HPDE6-E6E7 (cell line): ENCODE data around the gene AOC1.
A peak's percentile ranks its signal among the peaks of the same experiment; 100 is the strongest.

Source experiments
- DNase-seq: peaks from one replicate; pipeline ENCODE4 v3.0.0; 2011; ENCODE audit warnings: missing footprints; ENCODE audit errors: extremely low spot score

AOC1 gene

DNA sequence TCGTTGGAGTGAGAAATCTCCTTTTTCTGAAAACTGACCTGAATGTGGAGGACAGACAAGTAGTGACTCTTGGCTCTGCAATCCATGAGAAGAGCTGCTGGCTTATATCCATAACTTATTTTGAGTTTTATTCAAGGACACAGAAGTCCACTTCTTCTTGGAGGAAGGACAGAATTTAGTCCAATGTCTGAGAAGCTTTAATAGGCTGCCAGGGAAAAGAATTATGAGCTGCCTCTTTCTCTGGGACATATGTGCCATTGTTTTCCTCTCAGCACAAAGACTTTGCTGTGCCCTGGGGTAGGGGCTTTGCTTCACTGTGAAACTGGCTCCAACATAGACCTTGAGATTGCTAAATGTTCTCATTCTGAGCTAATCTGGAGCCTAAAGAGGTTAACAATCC, 20.5 kb upstream of the AOC1 start:
- no peak for DNase-seq

DNA sequence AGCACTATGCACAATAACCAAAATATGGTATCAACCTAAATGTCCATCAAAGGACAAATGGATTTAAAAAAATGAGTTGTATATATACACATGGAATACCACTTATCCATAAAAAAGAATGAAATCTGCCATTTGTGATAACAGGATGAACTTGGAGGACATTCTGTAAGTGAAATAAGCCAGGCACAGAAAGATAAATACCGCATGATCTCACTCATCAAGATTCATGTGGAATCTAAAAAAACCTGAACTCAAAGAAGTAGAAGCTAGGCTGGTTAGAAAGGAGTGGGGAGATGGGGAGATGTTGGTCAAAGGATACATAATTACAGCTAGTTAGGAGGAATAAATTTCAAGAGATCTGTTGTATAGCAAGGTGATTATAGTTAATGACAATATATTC, 17.3 kb upstream of the AOC1 start:
- no peak for DNase-seq

- no peak for DNase-seq
These were observed 16.5 kb upstream of the AOC1 start for GRCh38 chr7:150835702-150836280.

DNA sequence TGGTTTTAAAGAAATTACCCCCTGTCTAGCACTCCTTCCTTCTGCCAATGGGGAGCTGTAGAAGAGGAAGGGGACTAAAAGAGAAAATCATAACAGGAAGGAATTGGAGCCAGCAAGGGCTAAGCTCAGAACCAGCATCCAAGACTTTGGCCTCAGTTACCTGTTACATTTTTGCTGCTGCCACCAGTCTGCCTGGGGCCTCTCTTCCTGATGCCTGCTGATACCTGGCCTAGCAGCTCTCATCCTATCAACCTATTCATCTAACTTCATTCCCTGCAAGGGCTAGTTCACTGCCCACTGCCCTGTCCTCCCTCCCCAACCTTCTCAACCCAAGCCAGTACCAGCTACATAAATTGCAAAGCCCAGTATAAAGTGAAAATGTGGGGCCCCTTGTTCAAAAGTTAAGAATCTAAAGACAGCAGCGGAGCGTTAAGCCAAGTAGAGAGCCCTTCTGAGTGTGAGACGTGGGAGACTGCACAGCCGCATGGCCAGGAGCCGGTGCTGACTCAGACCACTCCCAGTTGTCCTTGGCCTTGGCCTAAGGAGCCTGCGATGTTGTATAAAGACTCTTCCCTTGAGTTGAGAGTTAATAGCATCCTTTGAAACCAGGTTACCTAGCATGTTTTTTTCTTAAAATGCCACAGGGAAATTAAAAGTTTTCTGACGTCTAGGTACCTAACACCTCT, 13.2 kb upstream of the AOC1 start:
- DNase-seq: no peak

GRCh38 chr7:150842018-150842417, 10.3 kb upstream of the AOC1 start:
- DNase-seq: no peak

DNA sequence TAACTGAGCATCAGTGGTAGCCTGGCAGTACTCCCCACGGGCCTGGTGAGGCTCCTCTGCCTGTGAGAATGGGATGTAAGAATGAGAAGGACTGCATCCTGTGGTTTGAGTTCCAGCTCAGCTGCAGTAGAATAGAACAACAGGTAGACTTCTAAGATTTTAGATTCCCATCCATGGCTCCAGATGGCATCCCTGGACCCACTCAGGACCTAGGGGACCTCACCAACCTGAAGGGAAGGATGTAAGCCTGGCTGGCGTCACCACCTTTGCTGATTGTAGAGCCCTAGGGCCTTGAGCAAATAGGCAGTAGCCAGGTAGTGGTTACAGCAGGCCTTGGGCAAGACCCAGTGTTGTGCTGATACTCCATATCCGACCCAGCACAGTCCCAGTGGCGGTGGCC, 9.6 kb upstream of the AOC1 start:
- DNase-seq: no peak

- no peak for DNase-seq
These were observed 6.9 kb upstream of the AOC1 start for GRCh38 chr7:150845421-150845861.

DNA sequence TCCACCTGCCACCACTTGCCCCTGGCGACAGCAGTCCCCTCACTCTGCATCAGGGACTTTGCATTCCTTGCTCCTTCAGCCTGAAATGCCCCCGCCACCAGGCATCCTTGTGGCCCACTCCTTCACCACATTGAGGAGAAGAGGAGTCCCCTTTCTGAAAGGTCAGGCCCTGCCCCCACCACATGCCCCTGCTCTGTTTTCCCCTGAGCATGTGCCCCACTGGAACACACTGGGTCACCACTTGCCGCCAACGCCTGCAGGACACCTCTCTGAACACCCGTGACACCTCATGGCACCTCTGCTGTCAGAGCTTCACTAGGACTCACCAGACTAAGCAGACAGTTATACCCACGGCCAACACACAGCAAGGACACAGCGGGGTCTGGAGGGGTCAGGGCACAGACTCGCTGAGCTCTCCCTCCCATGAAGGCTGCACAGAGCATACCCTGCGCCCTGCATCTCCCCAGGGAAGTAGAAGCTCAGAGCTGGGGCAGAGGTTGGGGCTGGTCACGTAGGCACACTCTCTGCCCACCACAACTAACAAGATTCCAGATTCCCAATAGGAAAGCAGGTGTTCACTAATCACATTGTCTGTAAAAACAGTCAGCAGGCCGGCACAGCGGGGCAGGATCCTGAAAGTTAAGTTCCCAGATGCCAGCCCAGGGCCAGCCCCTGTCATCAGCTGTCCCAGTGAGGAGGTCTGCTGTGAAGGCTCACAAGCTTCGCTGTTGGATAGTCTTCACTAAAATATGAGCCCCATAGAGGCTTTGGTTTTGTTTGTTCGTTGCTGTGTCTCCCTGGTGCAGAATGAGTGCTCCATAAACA, 5.8 kb upstream of the AOC1 start:
- no peak for DNase-seq

GRCh38 chr7:150847536-150847935, 4.8 kb upstream of the AOC1 start:
- DNase-seq: no peak

GRCh38 chr7:150848111-150848510, 4.2 kb upstream of the AOC1 start:
- DNase-seq: no peak

DNA sequence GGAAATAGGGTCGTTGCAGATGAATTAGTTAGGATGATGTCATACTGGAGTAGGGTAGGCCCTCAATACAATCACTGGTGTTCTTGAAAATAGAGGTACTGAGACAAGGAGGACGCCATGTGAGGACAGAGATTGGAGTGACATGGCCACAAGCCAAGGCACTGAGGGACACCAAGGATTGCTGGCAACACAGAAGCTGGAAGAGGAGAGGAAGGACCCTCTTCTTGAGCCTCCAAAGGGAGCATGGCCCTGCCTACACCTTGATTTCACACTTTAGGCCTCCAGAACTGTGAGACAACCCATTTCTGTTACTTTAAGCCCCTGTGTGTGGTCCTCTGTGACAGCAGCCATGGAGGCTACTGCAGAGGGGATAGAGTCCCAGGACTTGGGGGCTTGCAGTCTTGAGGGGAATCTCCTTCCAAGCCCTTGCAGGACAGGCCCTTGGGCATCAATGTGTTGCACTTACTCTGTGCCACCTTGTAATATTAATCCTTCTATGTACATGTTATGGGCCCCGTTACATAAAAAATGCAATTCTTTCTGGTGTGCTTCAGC, 3.7 kb upstream of the AOC1 start:
- no peak for DNase-seq

- no peak for DNase-seq
These were observed 3.0 kb upstream of the AOC1 start for GRCh38 chr7:150849204-150849775.

DNA sequence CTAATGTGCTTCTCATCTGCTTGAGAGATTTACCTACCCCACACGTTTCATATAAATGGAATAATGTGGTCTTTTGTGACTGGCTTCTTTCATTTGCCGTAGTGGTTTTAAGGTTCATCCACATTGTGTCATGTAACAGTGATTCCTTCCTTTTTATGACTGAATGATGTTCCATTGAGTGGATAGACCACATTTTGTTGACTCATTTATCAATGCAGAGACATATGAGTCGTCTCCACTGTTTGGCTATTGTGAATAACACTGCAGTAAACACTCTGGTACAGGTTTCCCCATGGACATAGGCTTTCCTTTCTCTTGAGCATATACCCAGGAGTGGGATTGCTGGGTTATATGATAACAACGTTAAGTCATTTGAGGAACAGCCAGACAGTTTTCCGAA, 2.0 kb upstream of the AOC1 start:
- no peak for DNase-seq

DNA sequence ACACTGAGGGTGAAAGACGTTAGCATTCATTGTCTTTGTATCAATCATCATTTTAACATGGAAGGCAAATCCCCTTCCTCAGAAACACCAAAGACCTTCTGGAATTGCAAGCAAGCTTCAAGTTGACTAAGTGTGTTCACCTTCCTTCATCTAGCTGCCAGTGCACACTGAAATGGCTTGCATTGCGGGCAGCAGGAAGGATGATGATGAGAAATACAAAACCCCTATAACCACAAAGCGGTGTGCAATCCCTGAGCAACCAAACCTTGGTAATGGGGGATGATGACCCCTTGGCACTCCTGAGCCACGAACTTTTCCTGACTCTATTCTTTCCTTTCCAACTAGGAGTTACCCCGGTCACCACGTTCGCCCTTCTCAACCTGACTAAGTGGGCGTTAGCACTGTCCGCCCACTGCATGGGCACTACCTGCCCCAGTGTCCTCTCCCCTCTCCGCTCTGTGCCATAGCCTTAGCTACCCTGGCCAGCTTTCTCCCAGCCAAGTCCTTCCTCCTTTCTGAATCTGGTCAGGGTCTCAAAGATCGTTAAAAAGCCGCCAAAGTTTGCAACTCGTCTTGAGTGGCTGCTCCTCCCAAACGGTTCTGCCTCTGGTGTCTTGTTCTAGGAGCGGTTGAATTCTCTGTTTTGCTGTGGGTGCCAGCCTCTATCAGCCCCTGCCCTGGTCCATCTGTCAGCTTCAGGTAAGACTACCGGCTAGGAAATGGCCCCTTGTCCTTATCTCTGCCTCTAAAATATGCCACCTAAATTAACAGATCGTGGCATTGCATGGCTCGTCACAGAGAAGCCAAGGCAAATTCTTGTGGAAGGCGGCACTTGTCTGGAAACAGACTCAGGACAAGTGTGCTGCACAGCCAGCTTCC, 586 bp upstream of the AOC1 start:
- DNase-seq: no peak

- no peak for DNase-seq
These were observed 2.0 kb downstream of the AOC1 start for GRCh38 chr7:150854066-150855000.

DNA sequence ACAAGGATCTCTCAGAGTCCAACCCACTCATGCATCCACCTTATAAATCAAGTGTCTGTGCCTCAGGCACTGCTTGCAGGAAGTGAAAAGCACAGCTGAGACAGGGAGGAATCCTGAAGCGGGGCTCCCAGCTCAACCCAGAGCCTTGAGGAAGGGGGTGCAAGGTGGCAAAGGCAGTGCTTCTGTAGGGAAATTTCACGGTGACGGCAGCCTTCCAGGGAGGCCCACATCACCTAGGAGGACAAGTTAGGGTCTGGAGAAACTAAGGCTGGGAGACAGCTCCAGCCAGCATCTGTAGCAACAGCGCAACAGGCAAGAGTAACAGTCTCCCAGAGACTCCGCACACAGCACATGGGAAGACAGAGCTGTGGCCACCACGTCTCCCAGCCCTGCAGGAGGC, 2.7 kb downstream of the AOC1 start:
- DNase-seq: no peak

- DNase-seq: peak; percentile 26
These were observed 3.4 kb downstream of the AOC1 start for GRCh38 chr7:150855476-150856302.

DNA sequence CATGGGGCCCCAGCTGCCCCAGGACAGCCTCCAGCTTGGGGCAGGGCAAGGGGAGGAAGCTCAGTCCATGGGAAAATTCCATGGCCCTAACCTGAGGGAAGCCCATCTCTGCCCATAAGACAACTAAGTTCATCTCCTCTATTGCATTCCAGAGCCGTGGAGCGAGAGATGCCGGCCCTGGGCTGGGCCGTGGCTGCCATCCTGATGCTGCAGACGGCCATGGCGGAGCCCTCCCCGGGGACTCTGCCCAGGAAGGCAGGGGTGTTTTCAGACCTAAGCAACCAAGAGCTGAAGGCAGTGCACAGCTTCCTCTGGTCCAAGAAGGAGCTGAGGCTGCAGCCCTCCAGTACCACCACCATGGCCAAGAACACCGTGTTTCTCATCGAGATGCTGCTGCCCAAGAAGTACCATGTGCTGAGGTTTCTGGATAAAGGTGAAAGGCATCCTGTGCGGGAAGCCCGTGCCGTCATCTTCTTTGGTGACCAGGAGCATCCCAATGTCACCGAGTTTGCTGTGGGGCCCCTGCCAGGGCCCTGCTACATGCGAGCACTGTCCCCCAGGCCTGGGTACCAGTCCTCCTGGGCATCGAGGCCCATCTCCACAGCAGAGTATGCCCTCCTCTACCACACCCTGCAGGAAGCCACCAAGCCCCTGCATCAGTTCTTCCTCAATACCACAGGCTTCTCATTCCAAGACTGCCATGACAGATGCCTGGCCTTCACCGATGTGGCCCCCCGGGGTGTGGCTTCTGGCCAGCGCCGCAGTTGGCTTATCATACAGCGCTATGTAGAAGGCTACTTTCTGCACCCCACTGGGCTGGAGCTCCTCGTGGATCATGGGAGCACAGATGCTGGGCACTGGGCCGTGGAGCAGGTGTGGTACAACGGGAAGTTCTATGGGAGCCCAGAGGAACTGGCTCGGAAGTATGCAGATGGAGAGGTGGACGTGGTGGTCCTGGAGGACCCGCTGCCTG, 4.3 kb downstream of the AOC1 start:
- no peak for DNase-seq
